Trophoblast cell (in vitro differentiated cells and primary cell): Measurements from ENCODE around the gene PRTN3.
A peak's percentile ranks its signal among the peaks of the same experiment; 100 is the strongest.

ENCODE experiments used
- DNase-seq, 2 donors: peaks; one replicate each; pipeline ENCODE4 v3.0.0-alpha.2; 2016
- H2AFZ ChIP-seq: 2 replicates; pipeline ENCODE4 v1.6.1; 2013; ENCODE audit warnings: low read length, moderate library complexity, mild to moderate bottlenecking; ENCODE audit not compliant: insufficient read depth, poor library complexity
- H2AK5ac ChIP-seq: 2 replicates; pipeline ENCODE4 v1.6.1; 2013; ENCODE audit warnings: mild to moderate bottlenecking, low read length
- H2BK120ac ChIP-seq: 2 replicates; pipeline ENCODE4 v1.6.1; 2013; ENCODE audit warnings: low read length, mild to moderate bottlenecking, moderate library complexity; ENCODE audit not compliant: insufficient read depth, poor library complexity
- H2BK12ac ChIP-seq: 2 replicates; pipeline ENCODE4 v1.6.1; 2013; ENCODE audit warnings: mild to moderate bottlenecking, low read length, moderate library complexity
- H2BK5ac ChIP-seq: 2 replicates; pipeline ENCODE4 v1.6.1; 2013; ENCODE audit warnings: low read length, low read depth, moderate library complexity, mild to moderate bottlenecking; ENCODE audit not compliant: poor library complexity
- H3K14ac ChIP-seq: 2 replicates; pipeline ENCODE4 v1.6.1; 2013; ENCODE audit warnings: mild to moderate bottlenecking, low read length
- H3K18ac ChIP-seq: 2 replicates; pipeline ENCODE4 v1.6.1; 2013; ENCODE audit warnings: mild to moderate bottlenecking, low read length
- H3K23ac ChIP-seq: 2 replicates; pipeline ENCODE4 v1.6.1; 2013; ENCODE audit warnings: low read length
- H3K27ac ChIP-seq: 2 replicates; pipeline ENCODE4 v1.5.1; 2013; ENCODE audit warnings: low read depth, mild to moderate bottlenecking, inconsistent platforms, low read length, moderate library complexity
- H3K27me3 ChIP-seq: 2 replicates; pipeline ENCODE4 v1.6.1; 2013; ENCODE audit warnings: inconsistent platforms, mild to moderate bottlenecking, low read length, moderate library complexity; ENCODE audit not compliant: insufficient read depth
- H3K36me3 ChIP-seq, 2 experiments: 1 replicate in 1 of 2; 2 replicates in 1 of 2; pipeline ENCODE4 v1.6.1; 2013; ENCODE audit warnings: low read length in 2 of 2, mild to moderate bottlenecking in 2 of 2, moderate library complexity in 1 of 2; ENCODE audit not compliant: insufficient read depth in 2 of 2, control insufficient read depth in 1 of 2
- H3K4ac ChIP-seq: 2 replicates; pipeline ENCODE4 v1.6.1; 2013; ENCODE audit warnings: low read depth, mild to moderate bottlenecking, low read length, moderate library complexity
- H3K4me1 ChIP-seq, 2 experiments: 1 replicate in 1 of 2; 2 replicates in 1 of 2; pipeline ENCODE4 v1.6.1; 2013; ENCODE audit warnings: low read length in 2 of 2, mild to moderate bottlenecking in 2 of 2, moderate library complexity in 1 of 2; ENCODE audit not compliant: insufficient read depth in 2 of 2, control insufficient read depth in 1 of 2
- H3K4me2 ChIP-seq: 2 replicates; pipeline ENCODE4 v1.6.1; 2013; ENCODE audit warnings: inconsistent platforms, mild to moderate bottlenecking, low read length, moderate library complexity
- H3K4me3 ChIP-seq: 2 replicates; pipeline ENCODE4 v1.5.1; 2013; ENCODE audit warnings: mild to moderate bottlenecking, low read depth, low read length, inconsistent platforms
- H3K79me1 ChIP-seq: one replicate; pipeline ENCODE4 v1.6.1; 2013; ENCODE audit warnings: low read length
- H3K79me2 ChIP-seq: 2 replicates; pipeline ENCODE4 v1.6.1; 2013; ENCODE audit warnings: low read length, mild to moderate bottlenecking; ENCODE audit not compliant: control insufficient read depth, insufficient read depth, poor library complexity
- H3K9ac ChIP-seq: 2 replicates; pipeline ENCODE4 v1.6.1; 2013; ENCODE audit warnings: mild to moderate bottlenecking, low read length
- H3K9me3 ChIP-seq: 2 replicates; pipeline ENCODE4 v1.6.1; 2013; ENCODE audit warnings: low read depth, mild to moderate bottlenecking, control low read depth, inconsistent platforms, low read length; ENCODE audit not compliant: insufficient read depth
- H4K12ac ChIP-seq: 2 replicates; pipeline ENCODE4 v1.6.1; 2013; ENCODE audit warnings: low read depth, mild to moderate bottlenecking, low read length, moderate library complexity
- H4K8ac ChIP-seq: 2 replicates; pipeline ENCODE4 v1.6.1; 2013; ENCODE audit warnings: low read depth, mild to moderate bottlenecking, low read length, moderate library complexity
- H4K91ac ChIP-seq: one replicate; pipeline ENCODE4 v1.6.1; 2013; ENCODE audit warnings: low read depth, mild to moderate bottlenecking, low read length, moderate library complexity
- WGBS: extraction: QIAGEN DNeasy Blood & Tissue Kit; methylation state at CpG from one replicate; pipeline ENCODE4 v1.1.7; 2013; ENCODE audit warnings: missing lambda C conversion rate; ENCODE audit not compliant: insufficient read length, insufficient coverage; ENCODE audit errors: extremely low coverage; 5-methylcytosine and 5-hydroxymethylcytosine counted together

The PRTN3 gene

GRCh38 chr19:861756-862580 lies 21.2 kb downstream of the PRTN3 start:
- H2BK12ac ChIP-seq: no peak overlapping the region
- H2AK5ac ChIP-seq: no peak overlapping the region
- no peak overlapping the region for H3K27ac ChIP-seq
- H3K4me1 ChIP-seq: peaks cover 4 to 9% of the 10 kb centered on the region in 2 experiments
- no peak overlapping the region for H2BK120ac ChIP-seq
- H3K23ac ChIP-seq: no peak overlapping the region
- H3K4ac ChIP-seq: no peak overlapping the region
- H3K79me1 ChIP-seq: no peaks in the 10 kb centered on the region
- H3K27me3 ChIP-seq: peaks cover 11% of the 10 kb centered on the region
- no peak overlapping the region for H3K9ac ChIP-seq
- H4K8ac ChIP-seq: no peak overlapping the region
- no peak overlapping the region for H3K4me2 ChIP-seq
- H3K79me2 ChIP-seq: no peaks in the 10 kb centered on the region
- no peak overlapping the region for H2BK5ac ChIP-seq
- no peak overlapping the region for H3K4me3 ChIP-seq
- no peak overlapping the region for H4K91ac ChIP-seq
- no peak overlapping the region for H4K12ac ChIP-seq
- no peak overlapping the region for H2AFZ ChIP-seq
- DNase-seq: peak; percentile 39 to 57
- H3K9me3 ChIP-seq: peaks cover 16% of the 10 kb centered on the region
- no peaks in the 10 kb centered on the region for H3K36me3 ChIP-seq
- no peak overlapping the region for H3K18ac ChIP-seq
- WGBS: no CpG with 5 or more reads among the region's 60 CpGs
- H3K14ac ChIP-seq: no peak overlapping the region

- no peak overlapping the region for H4K12ac ChIP-seq
- peaks cover 16% of the 10 kb centered on the region for H3K9me3 ChIP-seq
- no peaks in the 10 kb centered on the region for H3K79me2 ChIP-seq
- peaks cover 4 to 9% of the 10 kb centered on the region in 2 experiments for H3K4me1 ChIP-seq
- H3K36me3 ChIP-seq: peaks cover 5 to 6% of the 10 kb centered on the region in 2 experiments
- no peak overlapping the region for H3K4me3 ChIP-seq
- no peak overlapping the region for H3K23ac ChIP-seq
- no peak overlapping the region for H2BK5ac ChIP-seq
- H2BK120ac ChIP-seq: no peak overlapping the region
- H3K79me1 ChIP-seq: no peaks in the 10 kb centered on the region
- H3K27ac ChIP-seq: no peak overlapping the region
- H2AFZ ChIP-seq: no peak overlapping the region
- no CpG with 5 or more reads among the region's 48 CpGs for WGBS
- no peak overlapping the region for H3K14ac ChIP-seq
- no peak overlapping the region for H3K18ac ChIP-seq
- H4K8ac ChIP-seq: no peak overlapping the region
- peak overlapping the region; percentile 52 for H2AK5ac ChIP-seq
- H2BK12ac ChIP-seq: no peak overlapping the region
- no peak overlapping the region for H3K4ac ChIP-seq
- H3K4me2 ChIP-seq: peak overlapping the region; percentile 26
- peaks cover 11% of the 10 kb centered on the region for H3K27me3 ChIP-seq
- DNase-seq: peak; percentile 61 to 68
- H4K91ac ChIP-seq: no peak overlapping the region
- H3K9ac ChIP-seq: no peak overlapping the region
Measured at GRCh38 chr19:862581-863314, 21.9 kb downstream of the PRTN3 start.

GRCh38 chr19:863315-863620 lies 22.5 kb downstream of the PRTN3 start:
- no peak overlapping the region for H4K12ac ChIP-seq
- no peak overlapping the region for H3K27ac ChIP-seq
- H2BK12ac ChIP-seq: no peak overlapping the region
- no peak overlapping the region for H2BK120ac ChIP-seq
- H3K9me3 ChIP-seq: peaks cover 16% of the 10 kb centered on the region
- H2AK5ac ChIP-seq: no peak overlapping the region
- H3K18ac ChIP-seq: no peak overlapping the region
- no peak overlapping the region for H3K9ac ChIP-seq
- no peak overlapping the region for H3K14ac ChIP-seq
- no CpG with 5 or more reads among the region's 7 CpGs for WGBS
- H3K4me1 ChIP-seq: peaks cover 4 to 9% of the 10 kb centered on the region in 2 experiments
- H3K27me3 ChIP-seq: peaks cover 11% of the 10 kb centered on the region
- no peak overlapping the region for H4K8ac ChIP-seq
- no peak overlapping the region for H3K4me2 ChIP-seq
- no peak overlapping the region for H3K4me3 ChIP-seq
- no peak overlapping the region for H3K4ac ChIP-seq
- no peaks in the 10 kb centered on the region for H3K79me2 ChIP-seq
- no peak overlapping the region for H2AFZ ChIP-seq
- no peak overlapping the region for H3K23ac ChIP-seq
- H3K36me3 ChIP-seq: peaks cover 11% of the 10 kb centered on the region in 2 experiments
- no peak overlapping the region for H2BK5ac ChIP-seq
- H4K91ac ChIP-seq: no peak overlapping the region
- no peak for DNase-seq
- H3K79me1 ChIP-seq: no peaks in the 10 kb centered on the region

DNA sequence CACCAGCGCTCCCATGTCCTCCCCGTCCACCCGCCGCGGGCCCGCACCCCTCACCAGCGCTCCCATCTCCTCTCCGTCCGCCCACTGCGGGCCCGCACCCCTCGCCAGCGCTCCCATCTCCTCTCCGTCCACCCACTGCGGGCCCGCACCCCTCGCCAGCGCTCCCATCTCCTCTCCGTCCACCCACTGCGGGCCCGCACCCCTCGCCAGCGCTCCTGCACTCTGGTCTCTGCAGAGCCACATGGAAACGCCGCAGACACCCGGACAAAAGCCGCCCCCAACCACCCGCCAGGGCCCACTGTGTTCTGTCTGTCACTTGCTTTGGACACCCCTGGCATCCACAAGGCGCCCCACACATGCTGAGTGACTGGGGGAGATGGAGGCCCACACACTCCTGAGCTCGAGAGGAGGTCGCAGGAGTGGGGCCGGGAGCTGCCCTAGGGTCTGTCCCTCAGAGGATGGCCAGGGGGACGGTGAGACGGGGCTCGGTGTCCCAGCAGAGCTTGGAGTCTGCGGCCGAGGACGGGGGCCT lies 26.0 kb downstream of the PRTN3 start:
- Histone ChIP-seq H3K9ac (no peak overlapping the region), H4K12ac (no peak overlapping the region), H3K23ac (no peak overlapping the region), H4K91ac (no peak overlapping the region), H3K27ac (no peak overlapping the region), H4K8ac (no peak overlapping the region), H3K36me3 (peaks cover 30% of the 10 kb centered on the region in 2 experiments), H2BK12ac (no peak overlapping the region), H2AK5ac (no peak overlapping the region), H2BK5ac (no peak overlapping the region), H3K79me1 (peaks cover 5% of the 10 kb centered on the region), H2BK120ac (no peak overlapping the region), H3K27me3 (no peaks in the 10 kb centered on the region), H2AFZ (no peak overlapping the region), H3K4me2 (no peak overlapping the region), H3K9me3 (peaks cover 2% of the 10 kb centered on the region), H3K4me1 (peaks cover 13 to 18% of the 10 kb centered on the region in 2 experiments), H3K4me3 (no peak overlapping the region), H3K18ac (no peak overlapping the region), H3K4ac (no peak overlapping the region), H3K14ac (no peak overlapping the region), H3K79me2 (peaks cover 4% of the 10 kb centered on the region)
- DNase-seq: no peak
- no CpG with 5 or more reads among the region's 38 CpGs for WGBS
